BJ (cell line): Measurements from ENCODE around the gene SIPA1L3. TPM values are rescaled to one million over a fixed set of nuclear protein-coding genes. Genes with fewer than 3 reads are reported as not detected.

Source experiments
- CTCF ChIA-PET: fragments of 350-600 bp; formaldehyde crosslinking; extraction: SDS; loops from one replicate; lab custom pipeline; 2021; ENCODE audit warnings: antibody characterized with exemption, inconsistent platforms; lab: Yijun Ruan, JAX
- POLR2A ChIA-PET: fragments of 300-600 bp; sonication (Branson Sonifier 250); formaldehyde crosslinking; extraction: SDS; loops from one replicate; lab custom pipeline; 2021; ENCODE audit warnings: antibody characterized with exemption; lab: Charles Lee
- DNase-seq: peaks from one replicate; pipeline ENCODE4 v3.0.0-alpha.2; 2011; ENCODE audit warnings: low read depth
- H3K27me3 ChIP-seq: 2 replicates; pipeline ENCODE4 v1.6.0; 2011; ENCODE audit warnings: low read length; ENCODE audit not compliant: control insufficient read depth, insufficient read depth
- H3K36me3 ChIP-seq: 2 replicates; pipeline ENCODE4 v1.5.1; 2011; ENCODE audit warnings: low read length; ENCODE audit not compliant: control insufficient read depth, insufficient read depth
- H3K4me3 ChIP-seq: 2 replicates; pipeline ENCODE4 v1.5.1; 2011; ENCODE audit warnings: low read depth, mild to moderate bottlenecking, control low read depth, low read length
- CTCF ChIP-seq: IDR thresholded peaks from 2 replicates; pipeline ENCODE4 v1.5.1; 2011; ENCODE audit warnings: low read depth, mild to moderate bottlenecking, control low read depth, inconsistent platforms, low read length, moderate library complexity; ENCODE audit not compliant: insufficient read depth
- polyA plus RNA-seq: library from polyadenylated mRNA; depleted of rRNA; stranded (reverse); fragments of >200 nt; gene quantifications from 2 replicates; pipeline ENCODE4 v1.2.3, GENCODE V29; 2011

Gene SIPA1L3
- polyA plus RNA-seq, 1 experiment, result 4.5 TPM

DNA sequence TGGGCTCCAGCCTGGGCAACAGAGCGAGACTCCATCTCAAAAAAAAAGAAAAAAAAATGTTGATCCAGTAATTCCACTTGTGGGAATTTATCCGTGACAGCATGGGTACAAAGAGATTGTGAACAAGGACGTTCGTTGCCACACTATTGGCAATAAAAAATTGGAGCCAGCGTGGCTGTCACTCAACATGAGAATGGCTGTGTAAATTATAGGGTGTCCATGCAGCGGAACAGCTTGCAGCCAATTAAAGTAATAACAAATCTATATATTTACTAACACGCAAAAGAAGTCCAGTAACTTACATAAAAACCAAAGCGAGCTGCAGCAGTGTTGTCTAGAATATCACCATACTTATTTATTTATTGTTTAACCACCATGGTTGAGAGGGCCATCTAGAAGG is 297.7 kb downstream of the SIPA1L3 start:
- Histone ChIP-seq H3K27me3 (no peaks in the 10 kb centered on the region), H3K36me3 (peaks cover 21% of the 10 kb centered on the region), H3K4me3 (no peak overlapping the region)
- ChIA-PET POLR2A (no interaction called here), CTCF (interaction anchor here (0.6 kb wide), 1 partner anchor 565 kb away, joined by 3 read pairs; no protein-coding TSS in a partner anchor)
- no peak for DNase-seq
- TF ChIP-seq CTCF, result no peak

- ChIA-PET CTCF (interaction anchor here (0.6 kb wide), 1 partner anchor 20 kb away, joined by 3 read pairs; no protein-coding TSS in a partner anchor), POLR2A (no interaction called here)
- H3K4me3 ChIP-seq, result no peak overlapping the region
These were observed 299.2 kb downstream of the SIPA1L3 start for GRCh38 chr19:38206006-38206745.

DNA sequence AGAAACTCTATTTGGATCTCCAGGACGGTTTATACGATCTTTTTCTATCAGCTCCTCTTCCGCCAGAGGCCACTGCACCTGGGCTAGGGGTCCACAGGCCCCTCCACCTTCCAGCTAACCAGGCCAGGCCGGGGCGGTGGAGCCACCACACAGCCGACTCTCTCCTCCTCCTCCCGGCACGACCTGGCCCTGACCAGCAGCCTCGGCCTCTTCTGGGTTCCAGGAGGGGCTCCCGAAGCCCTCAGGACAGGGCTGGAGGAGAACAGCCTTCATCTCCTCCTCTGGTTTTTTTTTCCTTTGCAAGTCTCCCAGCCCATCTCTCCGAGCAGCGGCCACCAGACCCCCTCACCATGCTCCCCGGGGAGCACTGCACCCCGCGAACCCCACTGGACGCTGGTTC is 299.9 kb downstream of the SIPA1L3 start:
- Histone ChIP-seq H3K4me3 (no peak overlapping the region), H3K36me3 (peaks cover 17% of the 10 kb centered on the region), H3K27me3 (no peaks in the 10 kb centered on the region)
- no peak for TF ChIP-seq CTCF
- ChIA-PET CTCF (no interaction called here), POLR2A (no interaction called here)
- no peak for DNase-seq

More at GRCh38 chr19:38206006-38206745, 299.2 kb downstream of the SIPA1L3 start:
- TF ChIP-seq CTCF, result no peak
- no peak for DNase-seq
- Histone ChIP-seq H3K36me3 (peaks cover 21% of the 10 kb centered on the region), H3K27me3 (no peaks in the 10 kb centered on the region)

DNA sequence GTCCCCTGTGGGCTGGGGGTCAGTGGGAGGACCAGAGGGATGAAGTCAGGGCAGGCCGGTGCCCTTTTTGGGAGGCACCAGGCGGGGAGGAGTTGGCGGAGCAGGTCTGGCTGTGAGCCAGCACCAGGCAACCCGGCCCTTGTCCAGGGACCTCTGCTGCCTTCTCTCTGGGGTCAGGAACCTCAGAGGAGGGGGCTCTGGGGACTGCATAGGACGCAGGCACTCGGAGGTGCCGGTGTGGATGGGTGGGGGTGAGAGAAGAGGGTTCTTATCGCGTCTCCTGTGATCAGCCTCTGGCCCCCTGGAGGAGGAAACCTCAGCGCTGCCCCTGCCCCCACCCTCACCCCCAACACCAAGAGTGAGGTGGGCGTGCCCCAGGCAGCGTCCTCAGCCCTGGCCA is 300.5 kb downstream of the SIPA1L3 start:
- no peak for DNase-seq
- Histone ChIP-seq H3K36me3 (peaks cover 16% of the 10 kb centered on the region), H3K4me3 (no peak overlapping the region), H3K27me3 (no peaks in the 10 kb centered on the region)
- ChIA-PET CTCF (no interaction called here), POLR2A (no interaction called here)
- TF ChIP-seq CTCF, result no peak

DNA sequence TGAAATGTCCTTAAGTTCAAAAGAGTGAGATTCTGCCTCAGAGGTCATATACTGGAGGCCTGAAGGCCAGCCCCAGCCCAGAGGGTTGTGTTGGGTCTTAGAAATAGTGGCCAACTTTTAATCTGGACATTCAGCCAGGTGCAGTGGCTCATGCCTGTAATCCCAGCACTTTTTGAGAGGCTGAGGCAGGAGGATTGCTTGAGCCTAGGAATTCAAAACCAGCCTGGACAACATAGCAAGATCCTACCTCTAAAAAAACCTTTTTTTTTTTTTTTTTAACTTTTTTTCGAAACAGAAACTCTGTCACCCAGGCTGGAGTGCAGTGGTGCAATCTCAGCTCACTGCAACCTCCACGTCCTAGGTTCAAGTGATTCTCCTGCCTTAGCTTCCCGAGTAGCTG is 301.6 kb downstream of the SIPA1L3 start:
- no peaks in the 10 kb centered on the region for H3K27me3 ChIP-seq
- DNase-seq, result no peak
- ChIA-PET POLR2A (no interaction called here), CTCF (interaction anchor here (1.7 kb wide), 1 partner anchor 9 kb away, joined by 5 read pairs; no protein-coding TSS in a partner anchor)
- peaks cover 13% of the 10 kb centered on the region for H3K36me3 ChIP-seq
- TF ChIP-seq CTCF, result no peak
- H3K4me3 ChIP-seq, result no peak overlapping the region
